Measurements from ENCODE around the gene ZC3H4. TPM values are rescaled to one million over a fixed set of nuclear protein-coding genes. Genes with fewer than 3 reads are reported as not detected.
"Not testable (repeated sequence)": the region's sequence is repeated elsewhere in the genome, so short reads cannot be mapped to it uniquely, and the experiment has no call there.

The ZC3H4 gene
- total and polyA plus RNA-seq, 7 donors, result 5.4 to 25.3 (median 20.4) TPM

DNA sequence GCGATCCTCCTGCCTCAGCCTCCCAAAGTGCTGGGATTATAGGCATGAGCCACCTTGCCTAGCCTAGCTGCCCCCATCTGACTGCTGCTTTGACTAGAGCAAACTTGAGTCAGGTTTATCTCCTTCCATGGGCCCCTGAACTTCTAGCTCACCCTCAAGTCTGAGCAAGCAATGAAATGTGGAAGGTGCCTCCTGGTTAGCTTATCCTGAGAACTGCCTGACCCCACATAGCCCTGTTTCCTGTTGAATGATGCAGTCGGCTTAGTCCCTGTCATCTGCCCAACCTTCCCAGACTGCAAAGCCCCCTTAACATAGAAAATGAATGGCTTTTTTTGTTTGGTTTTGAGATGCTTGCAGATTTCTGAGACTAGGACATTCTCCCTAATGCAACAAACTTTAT is 56.2 kb downstream of the ZC3H4 start:
- intact Hi-C loops (cut with DNase I), result no loop called here
- H3K9me3 ChIP-seq, result no peaks in the 10 kb centered on the region
- H3K4me1 ChIP-seq, result no peaks in the 10 kb centered on the region
- DNase-seq, result no peak
- H3K27me3 ChIP-seq, result no peaks in the 10 kb centered on the region
- no peak overlapping the region for H3K27ac ChIP-seq
- WGBS, 2 donors, result 71 to 74% methylated on average over 2 of the region's 2 CpGs
- TF ChIP-seq POLR2AphosphoS5 (IDR thresholded peaks at IDR 0.05) (no peak), EP300 (IDR thresholded peaks at IDR 0.05) (no peak), CTCF (IDR thresholded peaks at IDR 0.05) (no peak), POLR2A (IDR thresholded peaks at IDR 0.05) (no peak)
- H3K4me3 ChIP-seq, result no peak overlapping the region
- H3K36me3 ChIP-seq, result no peaks in the 10 kb centered on the region

- Histone ChIP-seq H3K27ac (no peak overlapping the region), H3K27me3 (no peaks in the 10 kb centered on the region), H3K9me3 (no peaks in the 10 kb centered on the region), H3K4me1 (no peaks in the 10 kb centered on the region), H3K36me3 (no peaks in the 10 kb centered on the region), H3K4me3 (no peak overlapping the region)
- WGBS, 2 donors, result 56 to 72% methylated on average over 5 of the region's 5 CpGs
- intact Hi-C loops (cut with DNase I), result no loop called here
- no peak for DNase-seq
- no peak for TF ChIP-seq EP300 (IDR thresholded peaks at IDR 0.05)
- TF ChIP-seq POLR2A (IDR thresholded peaks at IDR 0.05), result no peak
- TF ChIP-seq POLR2AphosphoS5 (IDR thresholded peaks at IDR 0.05), result no peak
- TF ChIP-seq CTCF (IDR thresholded peaks at IDR 0.05), result no peak
Observed at GRCh38 chr19:47056411-47056810, 57.2 kb downstream of the ZC3H4 start.

DNA sequence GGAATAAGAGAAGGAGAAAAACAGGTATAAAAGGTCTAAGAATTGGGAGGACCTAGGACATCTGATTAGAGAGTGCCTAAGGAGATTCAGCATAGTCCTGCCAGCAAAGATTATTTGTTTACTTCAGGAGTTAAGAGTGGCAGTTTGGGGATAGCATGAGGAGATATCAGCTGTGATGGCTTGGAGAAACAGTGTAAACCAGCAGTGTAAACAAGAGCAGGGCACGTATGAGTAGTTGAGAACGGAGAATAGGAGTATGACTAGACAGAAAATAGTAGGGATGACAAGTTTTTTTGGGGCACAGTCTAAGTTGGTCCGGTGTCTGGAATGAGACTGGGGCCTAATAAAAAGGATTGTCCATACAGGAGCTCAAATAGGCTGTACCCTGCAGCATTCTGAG is 63.0 kb downstream of the ZC3H4 start:
- H3K9me3 ChIP-seq; H3K27me3 ChIP-seq; H3K4me3 ChIP-seq; H3K27ac ChIP-seq; intact Hi-C loops (cut with DNase I); H3K36me3 ChIP-seq; DNase-seq: not testable (repeated sequence)
- peaks cover 0 to 13% (median 3%) of the 10 kb centered on the region in 4 donors for H3K4me1 ChIP-seq
- 83% methylated on average over 3 of the region's 3 CpGs for WGBS, 2 donors

GRCh38 chr19:47049307-47049700 is 64.3 kb downstream of the ZC3H4 start:
- Histone ChIP-seq H3K27me3 (no peaks in the 10 kb centered on the region), H3K9me3 (no peaks in the 10 kb centered on the region), H3K4me1 (peaks cover 0 to 13% (median 3%) of the 10 kb centered on the region in 4 donors), H3K4me3 (peak overlapping the region in 2 of 4 donors; percentile 28 to 91), H3K36me3 (peaks cover 0 to 6% (median 0%) of the 10 kb centered on the region in 4 donors), H3K27ac (peak overlapping the region in 2 of 4 donors; percentile 16 to 27)
- WGBS, 2 donors, result 51 to 58% methylated on average over 9 of the region's 9 CpGs
- DNase-seq, result no peak
- TF ChIP-seq CTCF (IDR thresholded peaks at IDR 0.05) (no peak), POLR2AphosphoS5 (IDR thresholded peaks at IDR 0.05) (no peak), POLR2A (IDR thresholded peaks at IDR 0.05) (no peak), EP300 (IDR thresholded peaks at IDR 0.05) (no peak)
- intact Hi-C loops (cut with DNase I), result loop anchor here (10.0 kb wide), 1 partner anchor 195 kb away; no protein-coding TSS in a partner anchor

- peak overlapping the region; percentile 87 to 96 (median 91) for H3K27ac ChIP-seq
- WGBS, 2 donors, result 3 to 5% methylated on average over 42 of the region's 42 CpGs
- H3K4me1 ChIP-seq, result peaks cover 0 to 13% (median 3%) of the 10 kb centered on the region in 4 donors
- no peaks in the 10 kb centered on the region for H3K27me3 ChIP-seq
- TF ChIP-seq POLR2AphosphoS5 (IDR thresholded peaks at IDR 0.05) (peak; percentile 42 to 79 (median 64)), CTCF (IDR thresholded peaks at IDR 0.05) (no peak), EP300 (IDR thresholded peaks at IDR 0.05) (no peak), POLR2A (IDR thresholded peaks at IDR 0.05) (peak in 1 of 2 donors; percentile 10)
- peak overlapping the region; percentile 91 to 97 (median 96) for H3K4me3 ChIP-seq
- intact Hi-C loops (cut with DNase I), result loop anchor here (10.0 kb wide), 1 partner anchor 197 kb away; no protein-coding TSS in a partner anchor
- peaks cover 0 to 6% (median 0%) of the 10 kb centered on the region in 4 donors for H3K36me3 ChIP-seq
- DNase-seq, result peak; percentile 93
- no peaks in the 10 kb centered on the region for H3K9me3 ChIP-seq
Observed at GRCh38 chr19:47047763-47048405, 65.7 kb downstream of the ZC3H4 start.

Data from sigmoid colon (tissue), 7 donors.